T-cell (primary cell): ENCODE measurements around the gene VPS13A. TPM values are rescaled to one million over a fixed set of nuclear protein-coding genes. Genes with fewer than 3 reads are reported as not detected.
"Not testable (repeated sequence)": the region's sequence is repeated elsewhere in the genome, so short reads cannot be mapped to it uniquely, and the experiment has no call there.

Experiments used
- ATAC-seq, 4 experiments: fragments of 200-7000 bp in 3 of 4; fragments of 150-1000 bp in 1 of 4; cut with Tn5 transposase; replicated peaks in 1 of 4; 1 replicate in 3 of 4; 2 replicates in 1 of 4; pipeline ENCODE4 v1.10.0; 2021; ENCODE audit warnings: moderate library complexity in 3 of 4, mild to moderate bottlenecking in 2 of 4, moderate number of reproducible peaks in 1 of 4
- CTCF ChIA-PET, 2 donors: fragments of 300-600 bp; sonication (Branson Sonifier 250); formaldehyde crosslinking; loops; one replicate each; lab custom pipeline; 2022; ENCODE audit warnings: antibody characterized with exemption in 2 of 2; lab: Charles Lee
- POLR2A ChIA-PET, 2 donors: fragments of 300-600 bp; sonication (Branson Sonifier 250); formaldehyde crosslinking; loops; one replicate each; lab custom pipeline; 2022; ENCODE audit warnings: antibody characterized with exemption in 2 of 2; lab: Charles Lee
- DNase-seq, 35 experiments: peaks; one replicate each; pipeline versions ENCODE4 v3.0.0 to v3.0.0-alpha.2; 2013 to 2023
- H3K27ac ChIP-seq: one replicate; pipeline ENCODE4 v1.5.1; 2013; ENCODE audit warnings: low read length
- H3K27me3 ChIP-seq, 2 experiments: replicated peaks in 1 of 2; 1 replicate in 1 of 2; 2 replicates in 1 of 2; pipeline versions ENCODE4 v1.6.1 to v1.7.0; 2013; ENCODE audit warnings: low read length in 1 of 2, mixed read lengths in 1 of 2; ENCODE audit not compliant: control insufficient read depth in 2 of 2, insufficient read depth in 2 of 2; ENCODE audit errors: extremely low read depth in 1 of 2
- H3K36me3 ChIP-seq, 2 donors: 1 replicate in 1 of 2; 2 replicates in 1 of 2; pipeline versions ENCODE4 v1.6.1 to v1.7.0; 2013; ENCODE audit warnings: low read length in 1 of 2; ENCODE audit not compliant: control insufficient read depth in 2 of 2, insufficient read depth in 1 of 2; ENCODE audit errors: extremely low read depth in 1 of 2
- H3K4me1 ChIP-seq, 2 experiments: 1 replicate in 1 of 2; 2 replicates in 1 of 2; pipeline versions ENCODE4 v1.6.1 to v1.7.0; 2013; ENCODE audit warnings: low read length in 2 of 2, mixed read lengths in 1 of 2; ENCODE audit not compliant: insufficient read depth in 2 of 2, control insufficient read depth in 1 of 2; ENCODE audit errors: extremely low read depth in 1 of 2
- H3K4me3 ChIP-seq, 2 donors: 1 replicate in 1 of 2; 2 replicates in 1 of 2; pipeline versions ENCODE4 v1.5.1 to v1.7.0; 2013; ENCODE audit warnings: mild to moderate bottlenecking in 2 of 2, low read length in 1 of 2, moderate library complexity in 1 of 2; ENCODE audit not compliant: control insufficient read depth in 1 of 2; ENCODE audit errors: extremely low read depth in 1 of 2
- H3K9me3 ChIP-seq: 2 replicates; pipeline ENCODE4 v1.7.0; 2013
- H3K27ac Mint-ChIP-seq, 2 donors: one replicate each; pipeline ENCODE4 v1.8.0; 2020 to 2021; ENCODE audit warnings: mild to moderate bottlenecking in 2 of 2, mixed read lengths in 2 of 2
- H3K27me3 Mint-ChIP-seq, 2 donors: one replicate each; pipeline ENCODE4 v1.8.0; 2021 to 2022; ENCODE audit warnings: mixed read lengths in 2 of 2
- H3K36me3 Mint-ChIP-seq: one replicate; pipeline ENCODE4 v1.8.0; 2021; ENCODE audit warnings: mixed read lengths
- H3K4me1 Mint-ChIP-seq, 3 donors: one replicate each; pipeline ENCODE4 v1.8.0; 2020 to 2022; ENCODE audit warnings: mixed read lengths in 3 of 3, mild to moderate bottlenecking in 1 of 3
- H3K4me3 Mint-ChIP-seq, 3 donors: one replicate each; pipeline ENCODE4 v1.8.0; 2020 to 2022; ENCODE audit warnings: mild to moderate bottlenecking in 3 of 3, mixed read lengths in 3 of 3, moderate library complexity in 3 of 3
- H3K9me3 Mint-ChIP-seq, 3 donors: one replicate each; pipeline ENCODE4 v1.8.0; 2020 to 2022; ENCODE audit warnings: mixed read lengths in 3 of 3
- WGBS: methylation state at CpG from one replicate; pipeline ENCODE4 v1.1.5; 2013; ENCODE audit warnings: missing lambda C conversion rate; ENCODE audit not compliant: insufficient coverage; 5-methylcytosine and 5-hydroxymethylcytosine counted together
- total RNA-seq, 35 experiments: library from RNA in 6 of 35; stranded (reverse) in 6 of 35; fragments of 120-200 nt in 1 of 35; gene quantifications; one replicate each; pipeline versions ENCODE4 v1.2.1 to v1.2.4 and lab custom pipeline; 2013 to 2026

The VPS13A gene
- total RNA-seq, 5 donors from 2014 or later (not counting 1 experiment from before 2014, with no cell fraction given): 32.1 to 49.3 (median 36.5) TPM

DNA sequence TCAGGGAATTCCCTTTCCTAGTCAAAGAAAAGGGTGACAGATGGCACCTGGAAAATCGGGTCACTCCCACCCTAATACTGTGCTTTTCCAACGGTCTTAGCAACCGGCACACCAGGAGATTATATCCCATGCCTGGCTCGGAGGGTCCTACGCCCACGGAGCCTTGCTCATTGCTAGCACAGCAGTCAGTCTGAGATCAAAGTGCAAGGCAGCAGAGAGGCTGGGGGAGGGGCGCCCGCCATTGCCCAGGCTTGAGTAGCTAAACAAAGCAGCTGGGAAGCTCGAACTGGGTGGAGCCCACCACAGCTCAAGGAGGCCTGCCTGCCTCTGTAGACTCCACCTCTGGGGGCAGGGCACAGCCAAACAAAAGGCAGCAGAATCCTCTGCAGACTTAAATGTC, 231.2 kb downstream of the VPS13A start:
- H3K27ac Mint-ChIP-seq, CTCF ChIA-PET, H3K4me3 ChIP-seq, H3K4me1 Mint-ChIP-seq, H3K27me3 Mint-ChIP-seq, H3K27ac ChIP-seq, H3K27me3 ChIP-seq, H3K4me3 Mint-ChIP-seq, H3K4me1 ChIP-seq, POLR2A ChIA-PET, H3K9me3 ChIP-seq, ATAC-seq, H3K9me3 Mint-ChIP-seq, DNase-seq: not testable (repeated sequence)
- 87% methylated on average over 5 of the region's 9 CpGs for WGBS
- H3K36me3 ChIP-seq: peaks cover 11 to 19% of the 10 kb centered on the region in 2 donors
- H3K36me3 Mint-ChIP-seq: peaks cover 53% of the 10 kb centered on the region

DNA sequence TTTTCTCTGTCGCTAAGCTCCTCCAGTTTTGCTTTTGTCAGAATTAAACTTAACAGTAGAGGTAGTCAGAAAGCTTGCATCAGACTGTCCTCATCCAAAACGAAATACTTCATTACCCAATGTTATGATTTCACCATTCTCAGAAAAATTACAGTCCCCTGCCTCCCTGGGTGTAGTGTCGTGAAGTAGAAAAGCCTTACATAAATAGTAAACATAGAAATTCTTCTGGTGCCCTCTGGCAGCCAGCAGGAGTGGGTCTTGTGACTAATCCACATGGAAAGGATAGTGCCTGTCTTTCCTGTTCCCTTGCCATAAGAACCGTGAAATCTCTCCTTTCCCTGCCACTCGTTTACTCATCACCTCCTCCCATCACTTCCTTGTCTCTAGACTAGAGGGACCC, 240.2 kb downstream of the VPS13A start:
- Histone ChIP-seq H3K4me1 (no peaks in the 10 kb centered on the region), H3K36me3 (no peaks in the 10 kb centered on the region), H3K27me3 (no peaks in the 10 kb centered on the region), H3K9me3 (no peaks in the 10 kb centered on the region), H3K4me3 (no peak overlapping the region), H3K27ac (no peak overlapping the region)
- H3K4me1 Mint-ChIP-seq: no peaks in the 10 kb centered on the region
- WGBS: no CpG with 5 or more reads among the region's 5 CpGs
- no peak for DNase-seq
- no peaks in the 10 kb centered on the region for H3K9me3 Mint-ChIP-seq
- H3K36me3 Mint-ChIP-seq: peaks cover 13% of the 10 kb centered on the region
- H3K27me3 Mint-ChIP-seq: no peaks in the 10 kb centered on the region
- POLR2A ChIA-PET: interaction anchor here in 1 of 2 donors (0.7 kb wide), 1 partner anchor 1089 kb away, joined by 8 read pairs; no protein-coding TSS in a partner anchor
- no peak overlapping the region for H3K27ac Mint-ChIP-seq
- CTCF ChIA-PET: no interaction called here
- no peak overlapping the region for H3K4me3 Mint-ChIP-seq
- no peak for ATAC-seq

DNA sequence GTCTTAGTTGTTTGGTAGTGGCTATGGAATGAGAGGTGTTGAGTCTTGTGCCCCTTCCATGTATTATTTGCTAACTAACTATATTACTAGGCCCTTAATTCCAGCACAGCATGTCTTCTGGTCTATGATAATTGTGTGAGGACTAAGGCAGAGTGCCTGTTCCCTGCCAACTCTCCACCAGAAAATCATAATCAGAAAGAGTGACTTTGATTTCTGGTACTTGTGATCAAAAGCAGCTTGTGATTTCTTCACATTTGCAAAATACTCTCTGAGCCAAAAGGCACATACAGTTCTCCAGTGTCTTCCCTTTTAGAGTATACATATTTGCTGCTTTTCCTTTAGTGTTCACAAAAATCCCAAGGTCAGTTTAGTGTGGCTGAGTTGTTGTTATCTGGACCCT, 240.9 kb downstream of the VPS13A start:
- H3K4me3 ChIP-seq: no peak overlapping the region
- CTCF ChIA-PET: no interaction called here
- POLR2A ChIA-PET: no interaction called here
- no peak for ATAC-seq
- Mint-ChIP-seq H3K36me3 (peaks cover 13% of the 10 kb centered on the region), H3K27me3 (no peaks in the 10 kb centered on the region), H3K4me3 (no peak overlapping the region), H3K4me1 (no peaks in the 10 kb centered on the region), H3K27ac (no peak overlapping the region), H3K9me3 (no peaks in the 10 kb centered on the region)
- DNase-seq: no peak
- no peak overlapping the region for H3K27ac ChIP-seq
- no peaks in the 10 kb centered on the region for H3K4me1 ChIP-seq
- no peaks in the 10 kb centered on the region for H3K9me3 ChIP-seq
- H3K36me3 ChIP-seq: no peaks in the 10 kb centered on the region
- H3K27me3 ChIP-seq: no peaks in the 10 kb centered on the region

DNA sequence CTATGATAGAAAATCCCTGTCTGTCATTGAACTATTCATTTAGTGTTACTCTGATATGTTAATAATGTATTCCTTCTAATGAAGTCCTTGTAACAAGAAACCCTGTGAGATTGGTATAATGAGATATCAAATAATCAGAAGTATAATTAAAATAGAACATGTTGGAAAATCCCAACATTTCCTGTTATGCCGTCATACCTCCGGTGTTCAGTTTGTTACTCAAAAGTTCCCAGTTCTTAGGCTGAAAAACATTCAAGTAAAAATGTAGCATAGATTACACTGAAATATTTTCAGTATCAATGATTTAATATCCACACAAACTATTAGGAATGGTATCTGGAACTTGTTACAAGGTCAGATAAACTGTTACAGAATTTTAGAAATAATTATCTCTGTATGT, 243.3 kb downstream of the VPS13A start:
- ChIA-PET CTCF (no interaction called here), POLR2A (no interaction called here)
- H3K27ac ChIP-seq: no peak overlapping the region
- ATAC-seq (no peak), DNase-seq (no peak)
- Mint-ChIP-seq H3K27ac (no peak overlapping the region), H3K4me1 (no peaks in the 10 kb centered on the region), H3K27me3 (no peaks in the 10 kb centered on the region), H3K36me3 (peaks cover 8% of the 10 kb centered on the region), H3K4me3 (no peak overlapping the region), H3K9me3 (peaks cover 2 to 8% (median 4%) of the 10 kb centered on the region in 3 donors)
- WGBS: no CpG with 5 or more reads among the region's 2 CpGs
- no peaks in the 10 kb centered on the region for H3K36me3 ChIP-seq
- no peaks in the 10 kb centered on the region for H3K9me3 ChIP-seq
- H3K27me3 ChIP-seq: no peaks in the 10 kb centered on the region
- no peak overlapping the region for H3K4me3 ChIP-seq
- no peaks in the 10 kb centered on the region for H3K4me1 ChIP-seq

DNA sequence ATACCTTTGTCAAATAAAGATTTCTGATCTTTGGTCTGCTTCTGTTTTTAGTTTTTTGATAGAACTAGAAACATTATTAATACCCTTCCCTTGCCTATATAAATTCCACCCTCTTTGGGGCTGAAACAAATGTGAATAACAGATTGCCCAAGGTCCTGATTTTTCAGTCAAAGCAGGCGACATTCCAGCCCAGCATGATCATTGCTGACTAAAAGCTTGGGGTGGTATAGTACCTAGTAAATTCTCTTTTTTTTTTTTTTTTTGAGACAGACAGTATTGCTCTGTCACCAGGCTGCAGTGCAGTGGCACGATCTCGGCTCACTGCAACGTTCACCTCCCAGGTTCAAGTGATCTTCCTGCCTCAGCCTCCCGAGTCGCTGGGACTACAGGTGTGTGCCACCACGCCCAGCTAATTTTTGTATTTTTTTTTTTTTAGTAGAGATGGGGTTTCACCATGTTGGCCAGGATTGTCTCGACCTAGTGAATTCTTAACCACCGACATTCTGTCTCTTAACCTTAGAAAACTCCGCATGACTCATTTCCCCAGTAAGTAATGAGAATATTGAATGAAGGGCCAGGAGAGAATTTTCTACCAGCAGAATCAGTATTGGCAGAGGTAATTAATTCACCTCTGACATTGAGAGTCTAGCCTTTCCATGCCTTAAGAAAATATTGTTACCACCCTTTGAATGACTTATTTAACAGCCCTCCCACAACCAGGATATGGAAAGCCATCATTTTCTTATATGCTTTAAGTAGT, 244.4 kb downstream of the VPS13A start:
- H3K27ac Mint-ChIP-seq: no peak overlapping the region
- H3K36me3 ChIP-seq: no peaks in the 10 kb centered on the region
- DNase-seq (no peak), ATAC-seq (no peak)
- peaks cover 5% of the 10 kb centered on the region for H3K36me3 Mint-ChIP-seq
- H3K4me1 ChIP-seq: no peaks in the 10 kb centered on the region
- no peaks in the 10 kb centered on the region for H3K4me1 Mint-ChIP-seq
- H3K4me3 ChIP-seq: no peak overlapping the region
- CTCF ChIA-PET: no interaction called here
- no peaks in the 10 kb centered on the region for H3K27me3 Mint-ChIP-seq
- no peaks in the 10 kb centered on the region for H3K27me3 ChIP-seq
- no peak overlapping the region for H3K4me3 Mint-ChIP-seq
- H3K9me3 Mint-ChIP-seq: peaks cover 2 to 8% (median 4%) of the 10 kb centered on the region in 3 donors
- no peak overlapping the region for H3K27ac ChIP-seq
- H3K9me3 ChIP-seq: no peaks in the 10 kb centered on the region
- WGBS: 100% methylated on average over 4 of the region's 10 CpGs
- POLR2A ChIA-PET: no interaction called here

DNA sequence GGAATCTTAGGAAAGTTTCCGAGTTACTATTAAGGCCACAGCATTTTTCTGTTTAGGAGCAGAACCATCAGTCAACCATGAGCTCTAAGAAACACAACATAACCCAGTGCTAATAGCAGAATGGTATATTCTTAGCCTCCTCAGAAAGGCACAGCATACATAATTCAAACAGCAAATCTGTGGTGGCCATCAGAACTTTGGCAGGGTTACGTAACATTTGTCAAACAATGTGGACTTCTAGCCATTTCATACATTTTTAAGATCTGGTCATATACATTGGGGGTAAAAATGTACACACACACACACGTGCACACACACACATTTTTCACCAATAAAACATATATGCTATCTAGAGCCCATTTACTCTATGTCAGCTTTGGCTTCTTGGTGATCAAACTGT, 245.6 kb downstream of the VPS13A start:
- DNase-seq: no peak
- Mint-ChIP-seq H3K36me3 (no peaks in the 10 kb centered on the region), H3K4me3 (no peak overlapping the region), H3K9me3 (peaks cover 2 to 8% (median 4%) of the 10 kb centered on the region in 3 donors), H3K27me3 (no peaks in the 10 kb centered on the region), H3K4me1 (no peaks in the 10 kb centered on the region), H3K27ac (no peak overlapping the region)
- ATAC-seq: no peak
- H3K36me3 ChIP-seq: no peaks in the 10 kb centered on the region
- no CpG with 5 or more reads among the region's 3 CpGs for WGBS
- ChIA-PET POLR2A (no interaction called here), CTCF (no interaction called here)
- no peak overlapping the region for H3K4me3 ChIP-seq
- no peak overlapping the region for H3K27ac ChIP-seq
- no peaks in the 10 kb centered on the region for H3K9me3 ChIP-seq
- H3K4me1 ChIP-seq: no peaks in the 10 kb centered on the region
- no peaks in the 10 kb centered on the region for H3K27me3 ChIP-seq
